Lung microvascular endothelial cell (primary cell): ENCODE measurements around the gene PANK4. TPM values are rescaled to one million over a fixed set of nuclear protein-coding genes. Genes with fewer than 3 reads are reported as not detected.
A peak's percentile ranks its signal among the peaks of the same experiment; 100 is the strongest.

ENCODE experiments used
- DNase-seq, 2 donors: peaks; one replicate each; pipeline versions ENCODE4 v3.0.0 to v3.0.0-alpha.2; 2010; ENCODE audit warnings: low read depth in 2 of 2
- total RNA-seq: library from RNA; depleted of rRNA; stranded (reverse); fragments of >200 nt; gene quantifications from 2 replicates; pipeline ENCODE4 v1.2.1, GENCODE V29; 2014

PANK4 gene
- total RNA-seq, 1 donor from 2014 or later = 21.0 TPM

DNA sequence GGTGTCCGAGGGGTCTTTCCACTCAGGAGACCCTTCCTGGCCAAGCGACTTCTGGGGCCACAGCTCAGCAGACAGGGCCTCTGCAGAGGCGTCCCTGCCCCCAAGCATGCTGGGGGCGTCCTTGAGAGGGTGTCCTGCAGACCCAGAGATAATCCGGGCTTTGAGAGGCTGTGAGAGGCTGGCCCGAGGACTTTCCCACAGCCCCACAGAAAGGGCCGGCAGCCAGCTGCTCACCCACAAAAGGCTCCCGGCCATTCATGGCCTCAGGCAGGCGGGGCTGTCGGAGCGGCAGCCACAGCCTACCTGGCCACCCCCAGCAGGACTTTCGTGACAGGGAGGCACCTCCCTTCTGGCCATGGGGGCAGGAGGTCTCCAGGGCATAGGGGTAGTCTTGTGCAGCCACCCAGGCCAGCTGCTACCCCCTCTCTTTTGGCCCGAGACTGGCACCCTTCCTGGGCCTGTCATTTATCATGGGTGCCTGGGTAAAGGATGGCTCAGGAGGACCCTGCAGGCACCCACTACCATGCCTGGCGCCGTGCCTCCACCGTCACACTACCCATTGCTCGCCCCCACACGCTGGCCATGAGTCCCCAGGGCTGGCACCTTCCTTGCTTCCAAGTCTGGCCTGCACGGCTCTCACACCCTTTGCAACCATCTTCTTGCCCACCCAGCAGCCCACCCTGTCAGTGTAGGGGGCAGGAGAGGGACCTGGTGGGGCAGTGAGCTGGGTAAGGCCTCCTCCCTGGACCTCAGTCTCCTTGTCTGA lies 18.7 kb upstream of the PANK4 start:
- no peak for DNase-seq

DNA sequence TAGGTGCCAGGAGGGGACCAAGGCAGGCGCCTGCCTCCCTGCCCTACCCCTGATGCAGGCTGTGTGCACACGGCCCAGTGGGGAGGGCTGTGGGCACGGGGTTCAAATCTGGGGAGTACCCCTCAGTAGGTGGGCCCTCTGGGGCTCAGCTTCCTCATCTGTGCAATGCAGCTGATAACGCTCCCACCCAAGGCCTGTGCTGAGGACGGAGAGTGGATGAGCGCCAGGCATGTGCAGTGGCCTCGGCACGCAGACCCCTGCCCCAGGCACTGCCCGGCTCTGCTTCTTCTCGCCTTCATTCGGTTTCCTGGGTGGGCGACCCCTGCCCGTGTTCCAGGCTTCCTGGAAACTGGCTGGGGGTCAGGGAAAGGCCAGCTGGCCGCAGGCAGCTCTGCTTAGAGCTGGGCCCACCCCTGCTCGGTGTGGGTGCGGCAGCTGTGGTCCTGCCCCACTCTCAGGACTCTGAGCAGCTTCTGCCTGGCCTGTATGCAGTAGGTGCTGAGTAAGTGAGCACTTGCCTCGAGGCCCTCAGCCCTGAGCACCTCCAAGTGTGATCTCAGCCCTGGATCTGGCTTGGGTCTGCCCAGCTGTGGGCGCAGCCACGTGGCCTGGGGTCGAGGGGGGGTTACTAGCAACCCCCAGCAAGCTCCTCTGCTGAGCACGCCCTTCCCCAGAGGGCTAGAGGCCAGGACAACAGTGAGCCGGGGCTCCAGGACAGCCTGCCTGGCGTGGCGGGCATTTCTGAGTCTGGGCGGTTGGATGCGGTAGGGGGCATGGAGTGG lies 17.9 kb upstream of the PANK4 start:
- DNase-seq = no peak

DNA sequence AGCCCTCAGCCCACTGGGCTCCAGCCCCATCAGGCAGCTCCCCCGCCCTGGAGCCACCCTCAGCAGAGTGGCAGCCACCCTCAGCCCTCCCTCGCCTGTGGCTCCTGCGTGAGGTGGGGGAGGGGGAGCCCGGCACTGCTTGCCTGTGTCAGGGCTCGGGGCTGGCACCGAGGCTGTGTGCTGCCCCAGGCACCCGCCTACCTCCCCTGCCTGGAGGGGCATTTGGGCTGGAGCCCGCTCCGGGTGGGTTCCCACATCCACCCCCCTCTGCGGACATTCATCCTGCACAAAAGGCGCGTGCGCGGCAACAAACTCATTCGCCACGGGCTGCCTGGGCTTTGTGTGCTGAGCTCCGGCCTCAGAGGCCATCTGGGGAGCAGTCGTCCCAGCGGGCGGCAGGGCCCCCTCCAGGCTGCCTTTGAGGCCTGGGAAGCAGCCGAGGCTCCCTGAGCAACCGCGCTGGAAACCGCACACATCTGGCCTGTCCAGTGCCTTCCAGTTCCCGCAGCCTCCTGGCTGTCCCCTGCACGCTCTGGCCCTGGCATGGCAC lies 17.2 kb upstream of the PANK4 start:
- DNase-seq = no peak

DNA sequence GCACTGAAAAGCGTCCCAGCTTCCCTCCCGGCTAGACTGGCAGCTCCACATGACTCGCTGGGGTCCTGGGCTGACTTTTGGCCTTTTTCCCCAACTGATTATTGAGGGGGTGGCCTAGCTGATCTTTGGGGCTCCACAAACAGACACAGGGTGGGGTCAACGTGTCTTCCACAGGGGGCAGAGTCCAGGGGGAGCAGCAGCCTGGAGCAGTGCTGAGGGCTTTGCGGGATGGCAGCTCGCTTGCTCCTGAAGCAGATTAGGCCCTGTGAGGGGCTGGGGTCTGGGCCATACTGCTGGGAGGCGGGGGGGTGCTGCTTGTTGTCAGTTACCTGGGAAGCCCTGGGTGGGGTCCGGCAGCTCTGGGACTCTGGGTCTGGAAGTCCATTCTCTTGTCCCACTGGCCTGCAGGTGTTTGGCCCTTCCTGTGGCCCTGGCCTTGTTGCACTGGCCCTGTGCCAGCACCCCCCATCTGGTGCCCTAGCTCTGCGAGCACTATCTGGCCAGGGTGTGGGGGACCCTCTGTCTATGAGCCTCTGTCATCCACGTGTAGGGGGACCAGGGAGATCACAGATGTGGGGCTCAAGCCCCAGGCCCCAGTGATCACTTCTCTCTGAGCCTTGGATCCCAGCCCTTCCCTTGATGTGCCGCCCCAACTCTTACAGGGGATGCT lies 16.0 kb upstream of the PANK4 start:
- DNase-seq = no peak

DNA sequence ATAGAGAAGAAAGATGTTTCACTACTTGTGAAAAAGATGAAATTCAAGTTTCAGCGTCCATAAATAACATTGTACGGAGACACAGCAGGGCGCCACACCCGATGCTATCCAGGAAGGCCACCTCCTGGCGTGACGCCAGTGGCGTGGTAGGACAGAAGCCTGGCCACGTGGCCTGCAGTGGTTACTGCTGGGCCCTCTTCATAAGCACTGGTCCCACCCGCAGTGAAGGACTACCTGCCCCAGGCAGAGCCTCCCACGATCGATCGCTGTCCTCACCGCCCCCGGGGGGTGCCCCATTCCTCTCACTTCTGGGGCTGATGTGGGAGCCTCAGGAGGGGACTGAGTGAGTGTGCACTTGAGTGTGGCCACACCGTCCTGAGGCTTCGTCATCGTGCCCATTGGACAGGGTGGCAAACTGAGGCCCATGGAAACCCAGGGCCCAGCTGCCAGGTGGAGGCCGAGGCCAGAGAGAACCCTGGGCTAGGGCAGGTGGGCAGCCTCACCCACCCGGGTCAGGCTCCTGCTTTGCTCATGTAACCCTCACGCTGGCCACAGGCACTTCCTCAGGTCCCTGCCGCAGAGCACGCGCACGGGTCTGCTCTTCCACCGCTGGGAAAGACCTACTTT lies 15.3 kb upstream of the PANK4 start:
- DNase-seq = peak in 1 of 2 donors; percentile 72

DNA sequence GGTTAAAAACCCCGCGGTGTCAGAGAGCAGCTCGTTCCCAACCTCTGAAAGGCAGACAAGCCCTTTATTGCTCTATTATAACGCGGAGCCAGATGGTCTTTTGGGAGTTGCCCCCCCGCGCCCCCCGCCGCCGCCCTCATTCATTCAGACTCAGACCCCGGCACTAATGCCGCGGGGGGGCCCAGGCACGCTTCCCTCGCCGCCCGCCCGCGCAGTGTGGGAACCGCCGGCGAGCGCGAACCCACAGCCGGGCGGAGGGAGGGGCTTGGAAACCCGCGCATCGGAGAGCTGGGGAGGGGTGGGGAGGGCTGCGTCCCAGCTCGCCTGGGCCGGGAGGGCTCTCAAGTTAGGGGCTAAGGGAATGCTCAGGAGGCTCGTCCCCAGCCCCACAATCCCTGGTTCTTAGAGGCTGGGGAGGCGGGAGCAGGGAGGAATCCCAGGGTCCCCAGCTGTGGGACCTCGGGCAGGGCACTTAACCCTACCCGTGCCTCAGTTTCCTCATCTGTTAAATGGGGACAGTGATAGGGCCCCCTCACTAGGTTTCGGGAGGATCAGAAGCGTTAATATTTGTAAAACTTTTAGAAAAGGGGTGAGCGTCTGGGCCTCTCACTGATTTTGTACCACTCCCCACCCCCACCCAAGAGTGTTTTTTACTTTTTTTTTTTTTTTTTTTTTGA lies 14.6 kb upstream of the PANK4 start:
- DNase-seq = no peak

DNA sequence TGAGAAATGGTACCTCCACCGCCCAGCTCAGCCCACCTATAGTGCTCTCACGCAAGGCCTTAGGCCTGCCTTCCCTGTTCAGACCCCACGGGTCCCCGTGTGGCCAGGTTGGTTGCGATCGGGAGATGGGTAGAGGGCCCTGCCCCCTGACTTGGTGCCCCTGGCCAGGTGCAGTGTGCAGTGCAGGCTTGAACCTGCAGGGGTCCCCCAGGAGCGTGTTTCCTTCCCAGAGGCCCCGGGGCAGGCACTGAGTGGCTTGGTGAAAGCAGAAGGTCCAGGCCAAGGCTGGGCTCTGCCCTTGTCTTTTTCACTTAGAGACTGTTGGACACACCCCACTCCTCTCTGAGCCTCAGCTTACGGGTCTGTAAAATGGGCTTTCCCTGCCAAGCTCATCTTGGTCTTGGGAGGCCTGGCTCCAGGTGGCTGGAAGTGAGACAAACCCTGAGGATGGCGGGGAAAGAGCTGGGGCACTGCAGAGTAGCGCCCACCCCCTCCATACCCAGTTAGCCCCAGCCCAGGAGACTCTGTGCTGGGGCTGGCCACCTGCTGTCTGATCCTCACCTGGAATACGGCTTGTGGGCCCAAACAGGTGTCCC lies 13.0 kb upstream of the PANK4 start:
- no peak for DNase-seq

DNA sequence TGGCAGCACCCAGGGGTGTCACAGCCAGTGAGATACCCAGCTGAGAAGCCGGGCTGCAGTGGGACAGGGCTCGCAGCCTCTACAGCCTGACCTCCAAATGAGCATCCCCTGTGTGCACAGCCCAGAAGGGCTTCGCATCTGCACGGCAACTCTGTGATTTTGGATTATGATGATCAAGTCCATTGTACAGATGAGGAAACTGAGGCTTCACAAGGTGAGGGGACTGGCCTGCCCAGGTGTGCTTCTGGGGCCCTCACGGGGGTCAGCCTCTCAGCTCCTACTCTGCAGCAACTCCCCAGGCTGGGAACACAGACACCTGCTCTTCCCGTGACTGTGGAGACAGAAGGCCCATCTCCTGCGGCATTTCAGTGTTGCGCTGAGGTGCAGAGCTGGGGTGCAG lies 12.5 kb upstream of the PANK4 start:
- no peak for DNase-seq

DNA sequence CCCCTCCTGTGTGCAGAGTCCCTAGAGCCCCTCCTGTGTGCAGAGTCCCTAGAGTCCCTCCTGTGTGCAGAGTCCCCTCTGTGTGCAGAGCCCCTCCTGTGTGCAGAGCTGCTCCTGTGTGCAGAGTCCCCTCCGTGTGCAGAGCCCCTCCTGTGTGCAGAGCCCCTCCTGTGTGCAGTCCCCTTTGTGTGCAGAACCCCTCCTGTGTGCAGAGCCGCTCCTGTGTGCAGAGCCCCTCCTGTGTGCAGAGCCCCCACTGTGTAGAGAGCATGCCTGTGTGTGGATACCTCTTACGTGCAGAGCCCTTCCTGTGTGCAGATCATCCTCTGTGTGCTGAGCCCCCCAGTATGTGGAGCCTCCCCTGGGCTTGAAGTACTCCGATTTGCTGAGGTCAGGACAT lies 12.0 kb upstream of the PANK4 start:
- DNase-seq = no peak

DNA sequence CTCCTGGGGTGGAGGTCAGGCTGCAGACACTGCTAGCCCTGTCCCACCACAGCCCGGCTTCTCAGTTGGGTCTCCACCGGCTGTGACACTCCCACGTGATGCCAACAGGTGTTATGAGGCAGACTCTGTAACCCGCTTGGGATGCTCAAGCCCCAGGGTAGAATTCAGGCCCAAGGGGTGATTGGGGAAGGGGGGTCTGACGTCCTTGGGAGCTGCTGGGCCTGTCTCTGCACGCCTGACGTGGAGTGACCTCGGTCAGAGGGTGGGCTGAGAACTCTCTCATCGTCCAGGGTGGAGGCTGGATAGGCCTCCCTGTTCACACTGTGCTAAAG lies 11.4 kb upstream of the PANK4 start:
- DNase-seq = no peak

DNA sequence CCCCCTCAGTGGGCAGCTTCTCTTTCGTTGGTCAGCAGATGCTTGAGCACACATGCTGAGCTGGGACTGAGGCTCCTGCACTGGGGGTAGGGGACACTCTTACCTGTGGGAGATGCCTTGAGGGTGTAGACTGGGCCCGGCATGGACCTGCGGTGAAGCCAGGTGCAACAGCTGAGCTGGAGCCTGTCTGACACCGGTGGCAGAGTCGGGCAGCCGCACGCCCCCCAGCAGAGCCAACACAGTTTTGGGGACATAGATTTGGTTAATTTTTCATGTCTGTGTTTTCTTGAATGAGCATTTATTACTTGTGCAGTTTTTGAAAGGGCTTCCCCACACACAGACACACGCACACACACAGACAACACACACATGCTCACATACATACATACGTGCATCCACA lies 9.6 kb upstream of the PANK4 start:
- DNase-seq = no peak

DNA sequence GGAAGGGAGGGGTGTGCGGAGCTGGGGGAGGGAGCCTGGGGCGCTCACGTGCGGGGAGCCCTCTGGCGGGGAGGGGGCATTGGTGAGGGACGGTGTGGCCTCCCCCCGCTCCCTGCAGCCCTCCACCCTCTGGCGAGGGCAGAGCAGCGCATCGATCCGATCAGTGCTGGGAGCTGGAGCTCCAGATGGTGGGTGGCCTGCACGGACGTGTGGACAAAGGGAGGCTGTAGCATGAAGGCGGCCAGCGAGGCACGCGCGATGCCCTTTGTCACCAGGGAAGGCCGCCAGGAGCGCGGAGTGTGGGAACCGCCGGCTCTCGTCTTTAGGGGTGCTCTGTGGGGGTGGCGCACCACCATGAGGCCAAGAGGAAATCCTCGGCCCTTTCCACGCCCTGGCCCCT lies 9.1 kb upstream of the PANK4 start:
- no peak for DNase-seq

DNA sequence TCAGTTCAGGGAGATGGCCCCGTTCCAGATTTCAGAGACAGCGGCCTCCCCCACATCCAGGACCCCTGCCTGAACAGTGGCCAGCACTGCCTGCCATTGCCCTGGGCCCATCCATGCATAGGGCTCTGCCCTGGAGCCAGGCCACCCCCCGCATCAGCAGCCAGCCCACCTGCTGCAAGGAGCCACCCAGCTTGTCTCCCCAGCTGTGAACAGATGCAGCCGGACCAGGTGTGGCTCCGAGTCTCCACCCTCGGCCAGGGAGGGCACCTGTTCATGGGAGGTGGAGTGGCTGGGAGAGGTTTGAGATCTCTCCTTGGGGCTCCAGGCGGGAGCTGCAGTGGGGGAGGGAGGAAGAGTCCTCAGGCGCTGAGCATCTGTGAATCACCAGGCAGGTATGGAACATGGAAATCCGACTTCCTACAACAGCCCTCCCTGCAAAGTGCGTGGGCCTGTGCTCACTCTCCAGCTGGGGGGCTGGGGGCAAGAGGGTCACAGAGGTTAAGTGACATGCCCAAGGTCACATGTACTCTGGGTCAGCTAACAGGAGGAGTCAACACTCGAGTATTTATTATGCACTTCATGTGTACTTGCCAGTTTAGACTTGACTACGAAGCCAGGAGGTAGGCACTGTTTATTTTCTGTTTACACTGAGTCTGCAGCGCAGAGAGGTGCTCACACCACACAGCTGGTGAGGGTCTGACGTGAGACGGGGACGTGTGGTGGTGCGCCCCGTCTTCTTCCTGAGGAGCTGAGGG lies 8.5 kb upstream of the PANK4 start:
- DNase-seq = no peak

DNA sequence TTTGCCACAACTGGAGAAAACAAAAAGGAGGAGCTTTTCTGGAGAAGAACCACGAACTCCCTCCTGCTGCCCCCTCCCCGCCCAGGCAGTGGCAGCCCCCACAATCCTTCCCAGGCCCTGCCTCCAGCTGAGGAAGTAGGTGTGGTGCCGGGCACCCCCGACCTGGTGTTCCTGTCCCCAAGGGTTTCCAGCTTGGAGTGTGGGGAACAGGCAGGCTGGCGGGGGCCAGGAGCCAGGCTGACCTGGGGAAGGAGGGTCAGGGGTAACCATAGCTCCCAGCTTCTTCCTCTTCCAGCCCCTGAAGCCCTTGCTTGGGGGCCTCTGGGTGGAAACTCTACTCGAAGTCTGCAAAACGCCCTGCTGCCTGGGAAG lies 7.9 kb upstream of the PANK4 start:
- no peak for DNase-seq

DNA sequence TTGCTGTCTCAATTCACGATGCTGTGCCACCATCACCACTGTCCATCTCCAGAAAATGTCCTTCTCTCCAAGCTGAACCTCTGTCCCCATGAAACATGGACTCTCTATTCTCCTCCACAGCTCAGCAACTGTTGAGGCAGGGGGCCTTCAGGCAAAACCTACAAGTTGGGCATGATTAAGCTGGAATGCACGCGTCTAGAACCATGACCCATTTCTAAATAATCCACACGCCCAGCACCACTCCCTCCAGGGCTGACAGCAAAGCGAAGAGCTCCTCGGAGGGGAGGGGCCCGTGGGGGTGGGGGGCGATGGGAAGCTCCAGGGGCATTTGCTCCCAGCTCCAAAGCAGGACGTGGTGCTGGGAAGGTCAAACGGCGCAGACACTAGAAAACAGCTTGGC lies 7.0 kb upstream of the PANK4 start:
- DNase-seq = no peak

DNA sequence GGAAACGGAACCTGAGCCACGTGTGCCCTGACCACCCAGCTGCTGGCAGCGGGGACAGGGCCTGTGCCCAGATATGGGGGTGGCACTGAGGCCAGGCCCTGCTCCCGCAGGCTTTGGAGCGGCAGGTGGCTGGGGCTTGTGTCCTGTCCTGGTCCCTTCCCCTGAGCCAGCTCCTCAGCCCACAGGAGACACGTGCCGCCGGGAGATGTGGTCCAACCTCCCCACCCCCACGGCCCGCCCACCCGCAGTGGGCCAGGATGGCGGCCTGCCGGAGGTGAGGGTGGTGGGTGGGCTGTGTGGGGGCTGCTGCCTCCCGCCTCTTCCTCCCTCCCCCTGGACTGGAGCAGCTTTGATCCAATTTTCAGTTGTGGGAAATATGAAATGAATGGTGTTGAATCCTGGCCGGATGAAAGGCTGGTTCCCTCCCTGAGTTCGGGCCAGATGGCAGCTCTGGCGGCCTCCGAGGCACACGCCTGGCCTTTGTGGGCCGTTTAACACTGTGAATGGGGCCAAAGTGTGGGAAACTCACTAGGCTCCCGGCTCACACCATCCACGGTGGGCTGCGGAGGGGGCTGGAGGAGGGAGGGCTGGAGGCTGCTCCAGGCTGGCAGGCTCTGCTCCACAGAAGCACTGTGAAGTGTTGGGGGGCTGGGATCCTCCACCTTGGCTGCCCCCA lies 6.2 kb upstream of the PANK4 start:
- peak in 1 of 2 donors; percentile 30 for DNase-seq

DNA sequence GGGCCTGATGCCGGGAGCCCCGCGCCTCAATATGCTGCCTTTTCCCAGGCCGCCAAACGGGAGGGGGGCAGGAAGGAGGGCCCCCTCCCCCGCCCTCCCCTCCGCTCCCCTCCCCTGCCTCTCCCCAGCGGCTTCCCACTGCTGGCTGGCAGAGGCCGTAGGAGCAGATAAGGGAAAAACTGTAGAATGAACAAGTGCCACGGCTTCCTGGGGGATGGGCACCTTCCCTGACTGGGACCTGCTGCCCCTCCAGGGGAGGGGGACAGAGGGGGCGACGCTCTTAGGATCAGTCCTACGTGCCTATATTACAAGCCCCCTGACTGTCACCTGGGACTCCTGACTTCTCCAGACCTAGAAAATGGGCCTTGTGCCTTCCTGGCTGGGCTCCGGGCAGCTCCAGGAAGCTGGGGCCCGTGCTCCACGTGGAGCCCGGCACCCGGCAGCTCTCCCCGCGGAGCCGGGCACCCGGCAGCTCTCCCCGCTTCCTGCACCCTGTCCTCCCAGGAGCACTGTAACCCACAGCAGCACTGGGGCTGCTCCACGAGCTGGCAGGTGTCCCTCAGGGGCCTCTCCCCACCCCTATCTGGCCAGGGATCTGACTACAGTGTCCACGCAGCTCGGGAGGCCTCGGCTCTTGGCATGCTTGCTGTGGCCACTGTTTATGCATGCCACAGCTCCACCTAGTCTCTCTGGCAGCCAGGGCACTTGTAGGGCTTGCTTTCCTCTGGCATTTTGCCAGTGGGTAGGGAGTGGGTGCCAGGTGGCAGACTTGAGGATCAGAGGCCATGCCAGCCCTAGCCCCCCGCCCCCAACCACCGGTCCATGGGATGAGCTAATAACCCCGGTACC lies 4.3 kb upstream of the PANK4 start:
- DNase-seq = no peak

DNA sequence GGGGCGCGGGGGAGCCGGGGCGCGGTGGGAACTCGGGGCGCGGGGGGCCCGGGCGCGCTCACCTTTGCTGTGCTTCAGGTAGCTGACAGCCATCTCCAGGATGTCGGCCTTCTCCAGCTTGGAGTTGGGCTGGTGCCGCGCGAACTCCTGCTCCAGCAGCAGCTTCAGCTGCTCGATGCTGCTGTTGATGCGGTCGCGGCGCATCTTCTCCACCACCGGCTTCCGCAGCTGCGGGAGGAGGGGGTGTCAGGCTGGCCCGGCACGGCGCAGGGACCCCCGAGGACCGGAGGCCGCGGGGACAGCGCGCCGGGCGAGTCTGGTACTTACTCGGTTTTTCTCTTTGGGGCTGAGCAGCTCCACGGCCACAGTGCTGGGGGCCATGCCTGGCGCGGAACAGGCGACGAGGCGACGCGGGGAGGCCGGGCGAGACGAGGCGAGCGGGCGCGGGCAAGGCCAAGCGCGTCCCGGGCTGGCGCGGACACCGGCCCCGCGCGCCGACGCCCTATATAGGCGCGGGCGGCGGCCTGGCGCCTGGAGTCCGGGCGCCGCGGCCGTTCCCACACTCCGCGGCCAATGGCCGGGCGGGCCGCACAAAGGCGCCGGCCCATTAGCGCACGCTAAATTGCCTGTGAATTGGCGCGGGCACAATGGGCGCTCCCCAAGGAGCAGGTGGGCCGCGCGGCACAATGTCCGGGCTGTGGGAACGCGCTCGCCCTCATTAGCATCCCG lies 3.6 kb upstream of the PANK4 start, which contains the start of gene HES5:
Gene HES5 (minus strand): TSS at position 480 of the 729 bp plus-strand sequence. CDS start 99 bp downstream, at position 381.
- DNase-seq = peak in 1 of 2 donors; percentile 57
